T follicular helper cell (primary cell): ENCODE results near the gene JMJD8.

ENCODE experiments used
- DNase-seq: peaks from one replicate; pipeline ENCODE4 v3.0.0-alpha.2; 2020; ENCODE audit warnings: low read depth

The JMJD8 gene

DNA sequence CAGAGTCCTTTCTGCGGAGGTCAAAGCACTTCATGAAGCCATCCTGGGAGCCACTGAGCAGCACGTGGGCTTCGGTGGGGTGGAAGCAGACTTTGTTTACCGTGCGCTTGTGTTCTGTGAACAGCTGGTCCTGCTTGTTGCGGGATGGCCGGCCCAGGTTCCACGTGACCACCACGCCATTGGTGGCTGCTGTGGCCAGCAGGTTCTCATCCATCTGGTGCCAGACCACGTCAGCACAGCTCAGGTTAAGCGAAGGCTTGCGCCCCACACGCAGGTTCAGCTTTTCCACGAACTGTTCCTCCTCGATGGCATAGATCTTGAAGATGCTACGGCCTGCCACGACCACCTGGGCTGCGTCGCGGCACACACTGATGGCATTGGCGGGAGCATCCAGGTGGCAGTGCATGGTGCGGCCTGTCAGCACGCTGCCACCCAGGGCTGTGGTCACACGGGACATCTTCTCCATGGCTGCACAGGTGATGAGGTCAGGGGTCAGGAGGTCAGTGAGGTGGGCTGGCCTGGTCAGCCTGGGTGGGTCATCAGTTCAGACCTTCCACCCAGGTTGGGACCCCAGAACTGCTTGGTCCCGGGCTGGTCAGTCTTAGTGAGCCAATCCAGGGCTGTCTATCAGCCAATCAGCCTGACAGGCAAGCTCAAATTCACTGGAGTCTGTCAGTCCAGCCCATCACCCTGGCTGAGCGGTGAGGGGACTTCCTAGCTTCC lies 5.2 kb upstream of the JMJD8 start:
- no peak for DNase-seq

DNA sequence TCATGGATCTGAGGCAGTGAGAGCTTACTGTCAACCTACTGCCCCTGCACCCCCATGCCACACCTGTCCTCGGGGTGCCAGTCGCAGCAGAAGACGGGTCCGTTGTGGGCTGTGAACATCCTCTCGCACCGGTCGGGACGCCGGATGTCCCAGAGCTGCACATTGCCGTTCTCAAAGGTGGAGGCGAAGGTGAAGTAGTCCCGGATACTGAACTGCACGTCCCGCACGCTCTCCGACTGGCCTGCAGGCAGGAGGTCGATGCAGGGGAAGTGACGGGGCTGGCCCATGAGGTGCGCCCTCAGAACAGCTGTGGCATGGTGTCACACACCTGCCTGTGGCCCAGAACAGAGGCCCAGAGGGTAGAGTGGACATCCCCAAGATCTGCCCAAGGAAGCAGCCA lies 3.4 kb upstream of the JMJD8 start:
- DNase-seq: no peak

DNA sequence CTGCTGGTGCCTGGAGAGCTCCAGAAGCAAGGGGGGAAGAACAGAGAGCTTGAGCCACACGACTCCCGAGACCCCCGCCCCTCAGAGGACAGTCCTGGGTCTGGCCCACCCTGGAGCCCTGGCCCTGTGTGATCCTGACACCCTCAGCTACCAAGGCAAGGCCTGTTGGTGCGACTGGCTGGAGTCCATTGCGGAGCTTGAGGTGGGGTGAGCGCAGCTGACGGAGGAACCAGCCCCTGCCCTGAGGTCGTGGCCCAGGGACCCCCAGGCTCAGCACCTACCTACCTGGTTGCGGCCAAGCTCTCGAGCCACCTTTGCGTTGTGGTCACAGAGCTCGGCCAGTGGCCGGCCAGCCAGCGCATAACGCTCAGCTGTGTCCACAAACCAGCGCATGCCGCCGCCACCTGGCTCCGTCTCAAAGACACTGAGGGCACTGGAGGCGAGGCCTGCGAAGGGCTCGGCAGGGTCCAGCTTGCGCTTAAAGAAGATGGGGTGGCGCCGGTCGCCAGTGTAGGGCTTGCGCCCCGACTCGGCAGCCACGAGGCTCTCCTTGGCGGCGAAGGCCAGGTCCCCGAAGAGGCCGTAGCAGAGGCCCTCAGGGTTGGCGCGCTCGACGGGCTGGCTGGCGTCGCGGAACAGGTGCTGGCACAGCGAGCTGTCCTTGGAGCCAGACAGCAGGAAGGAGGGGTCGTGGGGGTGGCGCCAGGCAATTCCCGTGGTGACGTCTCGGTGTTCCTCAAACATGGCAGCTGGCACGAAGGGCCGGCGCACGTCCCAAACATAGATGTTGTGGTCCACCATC lies 2.5 kb upstream of the JMJD8 start:
- DNase-seq: no peak

DNA sequence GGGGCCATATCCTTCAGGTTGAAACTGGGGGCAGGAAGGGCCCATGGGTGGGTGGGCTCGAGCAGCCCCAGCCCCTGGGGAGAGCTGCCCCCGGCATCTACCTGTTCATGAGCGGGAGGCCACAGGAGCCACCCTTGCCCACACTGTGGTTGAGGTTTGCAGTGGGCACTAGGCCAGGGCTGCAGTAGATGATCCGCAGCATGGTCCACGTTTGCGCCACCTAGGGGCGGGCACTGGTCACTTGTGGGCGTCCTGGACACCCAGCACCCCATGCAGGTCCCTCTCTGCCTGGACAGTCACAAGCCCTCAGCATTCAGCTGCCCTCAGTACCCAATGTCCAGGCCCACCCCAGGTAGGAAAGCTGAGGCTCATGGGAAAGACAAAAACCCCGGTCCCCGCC lies 1.8 kb upstream of the JMJD8 start:
- DNase-seq: no peak

DNA sequence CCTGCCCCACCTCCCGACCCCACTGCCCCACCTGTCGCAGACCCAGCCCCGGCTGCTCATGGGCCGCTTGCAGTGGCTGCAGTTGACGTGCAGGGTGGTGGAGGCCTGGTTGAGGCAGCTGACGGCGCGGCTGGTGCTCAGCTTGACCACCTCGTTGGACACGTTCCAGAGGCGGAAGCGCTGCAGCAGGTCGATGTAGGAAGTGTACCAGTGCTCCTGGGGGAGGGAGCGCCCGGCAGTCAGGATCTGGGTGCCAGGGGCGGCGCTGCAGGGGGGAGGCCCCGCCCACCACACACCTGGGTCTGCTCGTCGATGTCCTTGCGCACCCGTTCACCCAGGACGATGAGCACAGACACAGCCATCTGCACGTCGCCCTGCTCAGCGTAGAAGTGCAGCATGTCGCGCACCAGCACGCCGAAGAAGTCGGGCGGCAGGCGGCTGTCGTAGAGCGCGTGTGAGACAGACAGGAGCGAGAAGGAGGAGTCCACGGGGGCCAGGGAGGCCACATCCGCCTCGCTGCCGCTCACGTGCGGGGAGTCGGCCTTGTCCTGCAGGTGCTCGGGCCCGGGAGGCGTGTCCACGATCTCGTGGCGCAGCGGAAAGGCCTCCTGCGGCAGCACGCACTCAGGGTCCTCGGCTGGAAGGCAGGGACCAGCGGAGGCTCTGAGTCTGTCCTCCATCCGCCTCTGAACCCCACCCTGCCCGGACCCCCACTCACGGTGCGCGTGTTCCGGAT lies 995 bp upstream of the JMJD8 start:
- DNase-seq: no peak

DNA sequence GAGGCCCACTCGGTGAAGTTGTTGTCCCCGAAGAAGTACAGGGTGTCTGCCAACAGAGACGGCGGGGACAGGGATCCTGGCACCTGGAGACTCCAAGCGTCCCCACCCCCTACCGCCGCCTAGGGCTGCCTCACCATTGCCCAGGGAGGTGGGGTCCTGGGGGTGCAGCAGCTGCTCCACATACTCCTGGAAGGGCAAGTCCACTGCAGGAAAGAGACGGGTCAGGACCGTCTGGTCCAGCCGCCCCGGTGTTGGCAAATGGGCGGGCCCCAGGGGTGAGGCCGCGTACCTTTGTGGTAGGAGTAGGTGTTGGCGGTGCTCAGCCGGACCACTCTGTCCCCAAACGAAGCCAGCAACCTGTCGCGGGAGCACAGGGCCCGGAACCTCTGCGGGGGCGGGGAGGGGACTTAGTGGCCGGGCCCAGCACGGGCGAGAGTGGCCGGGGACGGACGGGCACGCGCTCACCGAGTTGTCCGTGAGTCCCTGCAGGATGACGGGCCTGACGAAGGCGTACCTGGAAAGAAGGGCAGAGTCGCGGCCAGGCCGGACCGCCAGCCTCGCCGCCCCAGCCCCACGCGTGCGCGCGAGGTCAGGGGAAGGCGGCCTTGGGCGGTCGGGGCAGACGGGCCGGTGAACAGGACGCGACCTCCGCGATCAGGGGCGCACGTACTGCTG lies 601 bp downstream of the JMJD8 start:
- DNase-seq: no peak

DNA sequence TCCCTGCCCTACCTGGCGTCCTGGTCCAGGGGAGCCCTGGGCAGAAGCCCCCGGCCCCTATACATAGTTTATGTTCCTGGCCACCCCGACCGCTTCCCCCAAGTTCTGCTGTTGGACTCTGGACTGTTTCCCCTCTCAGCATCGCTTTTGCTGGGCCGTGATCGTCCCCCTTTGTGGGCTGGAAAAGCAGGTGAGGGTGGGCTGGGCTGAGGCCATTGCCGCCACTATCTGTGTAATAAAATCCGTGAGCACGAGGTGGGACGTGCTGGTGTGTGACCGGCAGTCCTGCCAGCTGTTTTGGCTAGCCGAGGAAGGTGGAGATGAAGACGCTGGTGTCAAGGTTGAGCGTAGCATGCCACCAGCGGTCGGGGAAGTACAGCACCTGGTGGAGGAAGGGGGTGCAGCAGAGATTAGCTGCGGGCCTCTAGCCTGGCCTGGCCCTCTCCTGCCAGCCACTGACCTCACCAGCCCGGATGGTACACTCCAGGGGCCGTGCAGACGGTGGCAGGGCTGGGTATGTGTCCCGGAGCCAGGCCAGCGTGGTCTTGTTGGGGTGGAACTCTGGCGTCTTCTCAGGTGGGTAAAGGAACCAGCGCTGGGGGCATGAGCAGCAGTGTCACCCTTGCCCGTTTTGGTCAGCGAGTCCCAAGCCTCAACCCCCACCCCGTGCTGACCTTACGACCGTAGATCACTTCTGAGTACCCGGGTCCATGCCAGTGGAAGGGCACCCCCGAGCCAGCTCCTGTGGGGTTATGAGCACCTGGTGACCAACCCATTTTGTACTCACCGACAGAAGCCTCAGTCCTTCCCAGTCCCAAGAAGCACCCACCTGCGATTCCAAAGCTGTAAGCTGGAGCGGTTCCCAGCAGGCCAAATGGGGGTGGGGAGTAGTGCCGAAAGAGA lies 1.4 kb downstream of the JMJD8 start:
- no peak for DNase-seq

DNA sequence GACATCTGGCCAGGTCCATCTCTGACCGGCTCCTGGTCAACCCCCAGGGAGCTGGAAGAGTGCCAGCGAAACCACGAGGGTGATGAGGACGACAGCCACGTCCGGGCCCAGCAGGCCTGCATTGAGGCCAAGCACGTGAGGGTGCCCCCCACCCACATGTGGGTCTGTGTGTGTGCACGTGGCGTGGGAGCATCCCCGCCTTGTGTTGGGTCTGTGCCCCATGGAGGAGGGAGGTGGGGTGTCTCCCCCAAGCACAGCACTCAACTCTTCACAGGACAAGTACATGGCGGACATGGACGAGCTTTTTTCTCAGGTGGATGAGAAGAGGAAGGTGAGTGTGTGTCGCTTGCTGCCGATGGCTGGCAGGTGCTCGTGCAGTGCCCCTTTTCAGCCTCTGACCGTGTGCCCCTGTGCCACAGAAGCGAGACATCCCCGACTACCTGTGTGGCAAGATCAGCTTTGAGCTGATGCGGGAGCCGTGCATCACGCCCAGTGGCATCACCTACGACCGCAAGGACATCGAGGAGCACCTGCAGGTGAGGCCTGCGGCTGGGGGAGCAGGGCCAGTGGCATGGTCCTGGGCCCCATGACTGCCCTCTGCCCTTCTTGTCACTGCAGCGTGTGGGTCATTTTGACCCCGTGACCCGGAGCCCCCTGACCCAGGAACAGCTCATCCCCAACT lies 2.2 kb downstream of the JMJD8 start:
- DNase-seq: no peak

DNA sequence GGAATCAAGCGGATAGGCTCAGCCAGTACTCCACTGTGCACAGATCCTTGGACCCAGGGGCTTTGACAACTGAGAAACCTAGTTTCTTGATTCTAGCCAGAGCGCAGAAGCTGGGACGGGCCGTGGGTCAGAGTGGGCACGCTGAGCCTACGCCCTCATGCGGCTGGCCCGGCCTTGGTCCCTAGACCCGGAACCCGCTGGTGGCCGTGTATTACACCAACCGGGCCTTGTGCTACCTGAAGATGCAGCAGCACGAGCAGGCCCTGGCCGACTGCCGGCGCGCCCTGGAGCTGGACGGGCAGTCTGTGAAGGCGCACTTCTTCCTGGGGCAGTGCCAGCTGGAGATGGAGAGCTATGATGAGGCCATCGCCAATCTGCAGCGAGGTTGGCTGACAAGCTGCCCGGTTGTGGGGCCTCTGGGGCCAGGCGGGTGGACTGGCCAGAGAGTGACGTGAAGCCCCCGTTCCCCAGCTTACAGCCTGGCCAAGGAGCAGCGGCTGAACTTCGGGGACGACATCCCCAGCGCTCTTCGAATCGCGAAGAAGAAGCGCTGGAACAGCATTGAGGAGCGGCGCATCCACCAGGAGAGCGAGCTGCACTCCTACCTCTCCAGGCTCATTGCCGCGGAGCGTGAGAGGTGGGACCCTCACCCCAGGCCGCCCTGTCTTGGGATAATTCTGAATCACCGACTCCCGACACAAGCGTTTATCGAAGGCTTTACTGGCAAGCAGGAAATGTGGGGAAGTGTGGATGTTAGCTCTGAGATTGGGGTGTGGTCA lies 3.0 kb downstream of the JMJD8 start:
- no peak for DNase-seq

DNA sequence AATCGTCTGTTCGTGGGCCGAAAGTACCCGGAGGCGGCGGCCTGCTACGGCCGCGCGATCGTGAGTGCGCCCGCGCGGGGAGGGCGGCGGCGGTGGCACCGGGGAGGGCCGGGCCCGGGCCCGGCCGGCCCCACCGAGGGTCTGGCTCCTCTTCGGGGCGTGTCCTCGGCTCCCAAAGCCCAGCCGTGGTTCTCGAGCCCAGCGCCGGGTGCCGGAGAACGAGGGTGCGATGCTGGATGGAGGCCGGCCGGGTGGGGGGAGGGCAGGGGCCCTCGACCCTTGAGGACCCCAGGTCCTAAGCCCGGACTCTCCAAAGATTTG lies 3.5 kb downstream of the JMJD8 start:
- DNase-seq: no peak

DNA sequence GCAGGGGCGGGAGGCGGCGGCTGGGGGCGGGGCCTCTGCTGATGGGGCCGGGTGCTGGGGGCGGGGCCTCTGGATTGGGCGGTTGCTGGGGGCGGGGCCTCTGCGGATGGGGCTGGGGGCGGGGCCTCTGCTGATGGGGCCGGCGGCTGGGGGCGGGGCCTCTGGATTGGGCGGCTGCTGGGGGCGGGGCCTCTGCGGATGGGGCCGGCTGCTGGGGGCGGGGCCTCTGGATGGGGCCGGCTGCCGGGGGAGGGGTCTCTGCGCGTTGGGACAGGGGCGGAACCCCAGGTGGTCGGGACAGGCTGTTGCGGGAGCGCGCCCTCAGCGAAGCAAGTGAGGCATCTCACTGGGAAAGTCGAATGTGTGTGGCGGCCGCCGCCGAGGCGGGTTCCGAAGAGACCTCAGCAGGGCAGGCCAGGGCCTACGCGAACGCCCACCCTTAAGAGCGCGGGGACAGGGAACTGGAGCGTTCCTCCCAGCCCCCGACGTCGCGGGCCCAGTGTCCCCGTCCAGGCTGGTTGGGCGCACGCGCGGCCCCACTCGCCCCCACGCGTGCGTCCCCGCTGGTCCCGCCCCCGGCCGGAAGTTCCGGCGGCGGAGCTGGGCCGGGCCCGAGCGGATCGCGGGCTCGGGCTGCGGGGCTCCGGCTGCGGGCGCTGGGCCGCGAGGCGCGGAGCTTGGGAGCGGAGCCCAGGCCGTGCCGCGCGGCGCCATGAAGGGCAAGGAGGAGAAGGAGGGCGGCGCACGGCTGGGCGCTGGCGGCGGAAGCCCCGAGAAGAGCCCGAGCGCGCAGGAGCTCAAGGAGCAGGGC lies 4.1 kb downstream of the JMJD8 start, which contains the start of gene STUB1:
Gene STUB1, plus strand, starts transcription at position 597 of the 811 bp plus-strand sequence. Its CDS starts 116 bp downstream, at position 713.
- peak; percentile 87 for DNase-seq

DNA sequence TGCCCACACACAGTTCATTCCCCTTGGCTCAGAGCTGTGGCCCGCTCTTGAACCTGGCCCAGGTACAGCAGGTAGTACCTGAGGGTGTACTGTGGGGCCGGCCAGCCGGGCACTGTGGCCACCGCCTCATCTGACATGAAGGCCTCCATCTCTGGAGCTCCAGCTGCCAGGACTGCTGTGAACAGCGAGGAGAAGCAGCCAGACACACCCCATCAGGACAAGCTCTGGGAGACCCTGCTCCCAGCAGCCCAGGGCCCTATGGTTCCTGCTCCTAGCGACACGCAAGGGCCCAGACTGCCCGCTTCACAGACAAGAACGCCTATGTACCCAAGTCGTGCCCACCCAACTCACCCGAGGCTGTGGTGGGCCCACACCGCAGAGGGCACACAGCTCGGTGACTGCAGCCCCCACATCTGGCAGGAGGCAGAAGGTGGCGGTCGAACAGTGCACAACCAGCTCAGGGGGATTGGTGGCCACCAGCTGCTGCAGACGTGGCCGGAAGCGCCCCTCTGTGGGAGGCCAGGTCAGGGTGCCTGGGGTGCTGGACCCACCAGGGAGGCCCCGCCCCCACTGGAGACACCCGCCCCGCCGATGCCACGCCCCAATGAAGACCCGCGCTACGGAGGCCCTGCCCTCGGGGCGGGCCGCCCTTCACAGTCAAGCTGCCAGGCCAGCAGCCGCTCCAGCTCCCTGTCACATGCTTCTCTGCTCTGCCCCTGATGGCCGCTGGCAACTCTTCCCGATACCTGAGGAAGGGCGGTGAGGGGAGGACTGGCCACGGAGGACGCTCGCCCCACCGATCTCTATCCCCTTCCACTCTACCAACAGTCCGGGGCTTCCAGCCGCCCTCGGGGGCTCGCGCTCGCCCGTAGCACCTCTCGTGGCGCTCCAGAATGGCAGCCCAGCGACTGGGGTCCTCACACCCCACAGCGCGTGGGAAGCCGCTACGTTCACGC lies 5.0 kb downstream of the JMJD8 start:
- DNase-seq: no peak

DNA sequence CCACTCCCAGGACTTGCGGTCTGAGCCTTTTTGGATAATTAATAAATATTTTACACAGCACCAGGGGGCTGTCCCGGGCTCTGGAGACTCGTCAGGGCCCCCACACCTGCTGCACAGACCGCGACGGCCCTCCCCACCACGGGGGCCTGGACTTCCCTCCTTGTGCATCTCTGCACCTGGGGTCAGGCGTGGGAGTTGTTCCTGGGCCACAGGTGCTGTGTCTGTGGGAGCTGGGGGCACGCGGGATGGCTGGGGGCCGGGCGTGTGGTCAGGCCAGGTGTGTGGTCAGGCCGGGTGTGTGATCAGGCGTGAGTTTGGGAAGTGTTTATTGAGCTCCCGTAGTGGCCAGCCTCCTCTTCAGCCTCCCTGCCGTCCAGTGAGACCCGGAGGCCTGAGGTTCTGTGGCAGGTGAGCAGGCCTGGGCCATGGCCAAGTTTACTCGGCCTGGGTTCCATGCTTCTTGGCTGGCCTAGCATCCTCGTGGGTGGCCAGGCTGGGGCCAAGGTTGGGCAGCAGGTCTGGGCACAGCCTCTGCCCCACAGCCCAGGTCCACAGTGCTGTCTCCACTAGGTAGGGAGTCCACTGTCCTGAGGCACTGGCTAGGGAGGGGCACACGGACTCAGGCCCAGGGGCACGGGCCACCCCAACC lies 5.8 kb downstream of the JMJD8 start:
- no peak for DNase-seq

DNA sequence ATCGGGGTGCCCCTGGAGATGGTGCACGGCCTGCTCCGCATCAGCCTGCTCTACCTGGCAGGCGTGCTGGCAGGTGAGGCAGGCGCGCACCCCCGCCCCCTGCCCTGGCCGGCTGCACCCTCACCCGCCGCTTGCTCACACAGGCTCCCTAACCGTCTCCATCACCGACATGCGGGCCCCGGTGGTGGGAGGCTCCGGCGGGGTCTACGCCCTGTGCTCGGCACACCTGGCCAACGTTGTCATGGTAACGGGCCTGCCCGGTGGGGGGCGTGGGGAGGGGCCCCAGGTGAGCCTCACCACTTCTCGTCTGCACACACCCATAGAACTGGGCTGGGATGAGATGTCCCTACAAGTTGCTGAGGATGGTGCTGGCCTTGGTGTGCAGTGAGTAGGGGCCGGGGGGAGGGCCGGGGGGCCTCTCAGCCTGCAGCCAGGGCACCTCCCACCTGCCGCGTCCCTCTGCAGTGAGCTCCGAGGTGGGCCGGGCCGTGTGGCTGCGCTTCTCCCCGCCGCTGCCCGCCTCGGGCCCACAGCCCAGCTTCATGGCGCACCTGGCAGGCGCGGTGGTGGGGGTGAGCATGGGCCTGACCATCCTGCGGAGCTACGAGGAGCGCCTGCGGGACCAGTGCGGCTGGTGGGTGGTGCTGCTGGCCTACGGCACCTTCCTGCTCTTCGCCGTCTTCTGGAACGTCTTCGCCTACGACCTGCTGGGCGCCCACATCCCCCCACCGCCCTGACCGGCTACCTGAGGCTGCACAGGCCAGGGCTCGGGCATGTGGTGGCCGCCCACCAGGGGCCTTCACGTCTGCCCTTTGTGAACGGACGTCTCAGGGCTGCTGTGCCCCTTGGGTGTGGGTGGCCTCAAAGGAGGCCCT lies 6.6 kb downstream of the JMJD8 start:
- no peak for DNase-seq

DNA sequence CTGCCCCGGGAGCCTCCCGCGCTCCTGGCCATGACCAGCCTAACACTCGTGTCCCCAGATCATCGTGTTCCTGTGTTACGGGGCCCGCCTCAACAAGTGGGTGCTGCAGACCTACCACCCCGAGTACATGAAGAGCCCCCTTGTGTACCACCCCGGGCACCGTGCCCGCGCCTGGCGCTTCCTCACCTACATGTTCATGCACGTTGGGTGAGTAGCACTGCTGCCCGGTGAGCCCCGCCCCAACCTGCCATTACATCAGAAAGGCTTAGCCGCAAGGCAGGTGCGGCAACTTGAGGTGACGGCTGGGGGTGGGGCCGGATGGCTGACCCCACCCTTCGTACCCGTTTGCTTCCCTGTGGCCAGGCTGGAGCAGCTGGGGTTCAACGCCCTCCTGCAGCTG lies 7.2 kb downstream of the JMJD8 start:
- DNase-seq: no peak

DNA sequence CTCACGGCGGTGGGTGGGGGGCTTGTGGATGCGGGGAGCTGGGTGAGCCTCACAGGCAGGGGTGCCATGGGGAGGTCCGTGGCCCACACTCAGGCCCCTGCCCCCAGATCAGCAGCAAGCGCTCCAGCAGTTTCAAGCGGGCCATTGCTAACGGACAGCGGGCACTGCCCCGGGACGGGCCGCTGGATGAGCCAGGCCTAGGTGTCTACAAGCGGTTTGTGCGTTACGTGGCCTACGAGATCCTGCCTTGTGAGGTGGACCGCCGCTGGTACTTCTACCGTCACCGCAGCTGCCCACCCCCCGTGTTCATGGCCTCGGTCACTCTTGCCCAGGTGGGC lies 7.6 kb downstream of the JMJD8 start:
- DNase-seq: no peak
